Stimulated activated CD8-positive, alpha-beta memory T cell treated with anti-CD3 and anti-CD28 coated beads, Interleukin-4, amount 100 ng/mL, for 48 hours (primary cell): ENCODE data around the gene PEX11B.
A peak's percentile ranks its signal among the peaks of the same experiment; 100 is the strongest.

Experiments used
- DNase-seq: peaks from one replicate; pipeline ENCODE4 v3.0.0-alpha.2; 2020

The PEX11B gene

DNA sequence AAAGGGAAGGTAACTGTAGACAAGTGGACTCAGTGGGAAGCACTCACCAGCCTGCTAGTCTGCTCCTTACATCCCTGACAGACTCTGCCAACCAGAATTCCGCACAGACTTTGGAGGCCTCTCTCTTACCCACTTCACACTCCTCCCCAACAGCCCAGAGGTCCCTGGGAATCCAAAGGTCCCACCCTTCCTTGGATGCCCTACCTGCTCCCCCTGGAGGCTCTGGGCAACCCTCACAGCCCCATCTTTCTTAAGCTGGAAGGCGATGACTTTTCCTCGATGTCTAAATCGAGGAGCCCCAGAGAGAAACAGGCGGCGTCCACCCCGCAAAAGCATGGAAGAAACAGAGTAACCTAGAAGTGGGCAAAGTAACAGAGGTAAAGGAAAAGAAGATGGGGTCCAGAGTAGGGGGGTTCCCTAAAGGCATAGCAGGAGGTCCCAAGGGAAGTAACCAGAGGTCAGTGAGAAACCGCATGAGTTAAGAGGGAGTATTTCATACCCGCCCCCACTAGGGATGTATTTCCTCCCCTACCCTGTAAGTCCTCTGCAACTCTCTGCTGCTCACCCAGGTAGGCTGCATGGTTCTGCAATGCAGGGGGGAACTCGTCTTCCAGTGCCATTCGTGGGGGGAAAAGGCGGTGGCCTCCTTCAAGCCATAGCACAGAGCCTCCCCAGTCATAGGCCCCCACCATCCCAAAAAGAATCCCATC, 17.1 kb downstream of the PEX11B start:
- DNase-seq: no peak

- DNase-seq: no peak
These were observed 19.8 kb downstream of the PEX11B start for GRCh38 chr1:145898756-145899155.

- DNase-seq: no peak
These were observed 20.5 kb downstream of the PEX11B start for GRCh38 chr1:145897969-145898368.

DNA sequence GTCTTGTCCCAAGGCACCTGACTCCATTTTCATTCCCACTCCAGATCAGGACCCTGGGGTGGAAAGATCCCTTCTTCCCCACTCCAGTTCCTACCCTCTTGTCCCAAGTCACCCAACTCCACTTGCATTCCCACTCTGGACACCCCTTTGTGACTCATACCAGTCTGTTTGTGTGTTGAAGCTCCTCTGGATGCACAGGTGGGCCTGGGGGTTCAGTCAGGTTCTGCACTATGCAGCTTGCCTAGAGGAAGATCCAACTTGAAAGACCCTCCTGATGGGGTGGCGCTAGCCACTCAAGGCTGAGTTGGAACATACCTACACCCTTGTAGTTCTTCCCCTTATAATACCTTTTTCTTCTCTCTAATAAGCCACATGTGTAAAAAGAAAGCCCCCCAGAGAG, 23.0 kb downstream of the PEX11B start:
- no peak for DNase-seq

- DNase-seq: no peak
These were observed 25.0 kb downstream of the PEX11B start for GRCh38 chr1:145893306-145894055.

DNA sequence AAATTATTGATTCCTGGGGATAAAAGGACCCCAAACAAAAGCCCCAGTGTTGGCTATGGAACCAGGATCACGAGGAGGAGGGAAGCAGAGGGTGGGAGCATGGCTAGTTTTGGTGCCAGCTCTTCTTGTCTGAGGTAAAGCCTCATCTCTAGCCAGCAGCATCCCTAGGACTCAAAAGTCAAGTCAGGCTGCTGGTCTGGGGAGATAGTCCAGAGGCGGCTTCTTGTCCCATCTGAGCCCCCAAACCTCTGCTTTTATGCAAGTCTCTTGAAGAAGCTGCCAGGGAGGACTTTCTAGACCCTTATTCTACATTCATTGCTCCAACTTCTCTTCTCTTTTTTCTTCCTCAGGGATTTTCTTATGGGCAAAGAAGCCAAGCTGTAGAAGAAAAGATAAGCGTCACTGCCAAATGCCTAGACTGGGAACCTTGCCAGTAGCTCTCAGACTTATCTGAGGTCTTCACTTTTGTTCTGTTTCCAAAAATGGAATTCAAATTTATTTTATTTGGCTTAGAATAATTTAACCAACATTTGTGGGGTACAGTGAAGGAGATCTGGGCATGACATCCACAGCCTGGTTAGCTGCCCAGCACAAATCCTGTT, 25.9 kb downstream of the PEX11B start:
- DNase-seq: no peak

- DNase-seq: peak; percentile 74
These were observed 26.7 kb downstream of the PEX11B start for GRCh38 chr1:145891587-145892485.

DNA sequence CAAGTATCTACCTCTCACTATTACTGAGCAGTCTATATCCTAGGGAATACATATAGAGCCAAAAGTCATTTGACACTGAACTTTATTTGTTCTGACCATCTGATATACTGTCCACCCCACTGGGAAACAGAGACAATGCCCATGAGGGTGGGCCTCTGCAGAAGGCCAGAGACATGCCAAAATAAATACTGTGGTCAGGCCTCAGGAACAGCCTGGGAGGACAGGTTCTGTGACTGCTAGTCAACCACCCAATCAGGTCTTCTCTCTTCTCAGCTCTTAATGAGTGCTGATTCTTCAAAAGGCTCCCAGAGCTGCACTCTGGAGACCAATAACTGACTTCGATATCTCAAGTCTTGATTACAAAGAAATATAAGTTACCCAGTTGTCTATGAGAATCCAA, 27.4 kb downstream of the PEX11B start:
- no peak for DNase-seq

- DNase-seq: no peak
These were observed 28.8 kb downstream of the PEX11B start for GRCh38 chr1:145889722-145890121.

DNA sequence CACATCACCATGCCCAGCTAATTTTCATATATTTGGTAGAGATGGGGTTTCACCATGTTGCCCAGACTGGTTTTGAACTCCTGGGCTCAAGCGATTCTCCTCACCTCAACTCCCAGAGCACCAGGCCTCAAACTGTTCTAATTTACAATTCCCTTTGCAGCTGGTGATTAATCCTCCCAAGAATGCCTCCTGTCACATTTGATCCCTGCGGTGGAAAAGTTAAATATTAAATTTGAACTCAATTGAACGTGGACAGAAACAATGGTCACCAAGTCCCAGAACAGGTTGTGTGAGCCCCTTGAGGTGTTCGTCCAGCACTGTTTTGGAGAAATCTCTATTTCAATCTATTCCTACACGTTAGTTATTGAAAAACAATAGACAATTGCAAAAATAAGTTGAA, 30.9 kb downstream of the PEX11B start:
- DNase-seq: no peak

- DNase-seq: no peak
These were observed 31.7 kb downstream of the PEX11B start for GRCh38 chr1:145886816-145887215.

DNA sequence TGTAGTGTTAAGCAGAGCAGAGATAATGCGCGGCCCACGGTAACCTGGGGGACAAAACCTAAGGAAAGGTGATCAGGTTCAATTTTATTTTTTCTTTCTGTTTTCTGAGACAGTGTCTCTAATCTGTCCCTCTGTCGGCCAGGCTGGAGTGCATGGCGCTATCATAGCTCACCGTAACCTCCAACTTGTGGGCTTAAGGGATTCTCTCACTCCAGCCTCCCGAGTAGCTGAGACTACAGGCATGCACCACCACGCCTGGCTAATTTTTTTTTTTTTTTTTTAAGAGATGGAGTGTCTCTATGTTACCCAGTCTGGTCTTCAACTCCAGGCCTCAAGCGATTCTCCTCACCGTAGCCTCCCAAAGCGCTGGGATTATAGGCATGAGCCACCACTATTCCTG, 32.1 kb downstream of the PEX11B start:
- no peak for DNase-seq

DNA sequence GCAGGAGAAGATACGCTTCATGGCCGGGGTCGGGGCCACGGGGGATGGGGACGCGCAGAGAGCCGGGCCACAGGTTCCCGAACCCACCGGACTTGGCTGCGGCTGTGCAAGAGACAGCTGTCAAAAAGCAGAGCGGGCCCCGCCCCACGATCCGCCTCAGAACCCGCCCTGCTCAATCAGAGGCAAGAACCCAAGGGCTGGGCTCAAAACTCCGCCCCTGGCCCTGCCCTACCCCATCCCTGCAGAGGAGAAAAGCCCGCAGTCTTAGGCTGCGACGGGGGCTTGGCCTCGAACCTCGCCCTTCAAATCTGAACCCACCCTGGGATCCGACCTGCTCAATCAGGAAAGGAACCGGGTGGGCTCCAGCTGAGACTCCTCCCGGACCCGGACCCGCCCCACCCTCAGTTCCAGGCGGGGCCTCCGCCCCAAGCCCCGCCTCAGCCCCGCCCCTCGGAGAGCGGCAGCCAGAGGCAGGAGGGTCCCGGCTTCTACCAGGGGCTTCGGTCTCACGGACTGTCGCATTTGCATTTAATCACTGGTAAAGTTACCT, 32.7 kb downstream of the PEX11B start, which contains the start of gene ANKRD35:
Gene ANKRD35, minus strand, starts transcription at position 129 of the 550 bp plus-strand sequence. Its CDS starts 108 bp downstream, at position 21.
- DNase-seq: peak; percentile 92

GRCh38 chr1:145884675-145885074, 33.8 kb downstream of the PEX11B start:
- DNase-seq: no peak

GRCh38 chr1:145879775-145880174, 38.7 kb downstream of the PEX11B start:
- DNase-seq: no peak

- DNase-seq: no peak
These were observed 39.8 kb downstream of the PEX11B start for GRCh38 chr1:145878724-145879123.

DNA sequence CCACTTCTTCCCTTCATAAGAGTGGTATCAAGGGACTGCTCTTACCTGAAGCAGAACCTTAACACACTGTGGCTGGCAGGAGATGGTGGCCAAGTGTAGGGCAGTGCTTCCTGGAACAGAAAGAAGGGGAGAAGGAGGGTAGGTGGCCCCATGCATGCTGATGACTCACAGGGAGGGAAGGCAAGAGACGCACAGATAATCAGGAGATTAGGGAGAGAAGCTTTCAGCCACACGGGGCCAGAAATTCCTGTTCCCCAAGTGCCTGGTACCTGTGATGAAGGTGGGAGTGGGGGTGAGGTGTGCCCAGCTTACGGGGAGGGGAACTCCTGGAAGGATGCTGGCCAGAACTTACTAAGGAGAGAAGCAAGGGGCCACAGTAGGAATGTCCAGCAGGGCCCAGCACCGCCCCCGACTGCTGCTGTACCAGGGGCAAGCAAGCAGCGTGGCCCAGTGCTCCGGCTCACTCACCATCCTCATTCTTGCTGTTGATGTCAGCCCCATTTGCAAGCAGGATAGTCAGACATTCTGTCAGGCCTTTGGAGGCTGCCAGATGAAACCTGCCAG, 40.5 kb downstream of the PEX11B start:
- DNase-seq: no peak

DNA sequence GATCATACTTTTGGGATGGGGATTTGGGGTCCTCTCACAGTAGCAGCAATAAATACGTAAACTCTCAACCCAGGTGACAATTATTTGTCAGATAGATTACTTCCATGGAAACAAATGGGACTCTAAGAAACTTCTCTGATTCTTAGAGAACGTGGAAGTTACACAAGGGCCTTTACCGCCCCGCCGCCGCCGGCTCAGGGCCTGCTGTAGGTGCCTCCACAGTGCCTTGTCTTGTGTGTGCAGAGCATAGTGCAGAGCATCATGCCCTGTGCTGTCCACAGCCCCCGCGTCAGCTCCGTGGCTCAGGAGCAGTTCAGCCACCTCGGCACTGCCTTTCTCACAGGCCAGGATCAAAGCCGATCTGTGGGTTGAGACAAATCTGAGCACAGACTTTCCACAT, 43.9 kb downstream of the PEX11B start:
- DNase-seq: no peak

DNA sequence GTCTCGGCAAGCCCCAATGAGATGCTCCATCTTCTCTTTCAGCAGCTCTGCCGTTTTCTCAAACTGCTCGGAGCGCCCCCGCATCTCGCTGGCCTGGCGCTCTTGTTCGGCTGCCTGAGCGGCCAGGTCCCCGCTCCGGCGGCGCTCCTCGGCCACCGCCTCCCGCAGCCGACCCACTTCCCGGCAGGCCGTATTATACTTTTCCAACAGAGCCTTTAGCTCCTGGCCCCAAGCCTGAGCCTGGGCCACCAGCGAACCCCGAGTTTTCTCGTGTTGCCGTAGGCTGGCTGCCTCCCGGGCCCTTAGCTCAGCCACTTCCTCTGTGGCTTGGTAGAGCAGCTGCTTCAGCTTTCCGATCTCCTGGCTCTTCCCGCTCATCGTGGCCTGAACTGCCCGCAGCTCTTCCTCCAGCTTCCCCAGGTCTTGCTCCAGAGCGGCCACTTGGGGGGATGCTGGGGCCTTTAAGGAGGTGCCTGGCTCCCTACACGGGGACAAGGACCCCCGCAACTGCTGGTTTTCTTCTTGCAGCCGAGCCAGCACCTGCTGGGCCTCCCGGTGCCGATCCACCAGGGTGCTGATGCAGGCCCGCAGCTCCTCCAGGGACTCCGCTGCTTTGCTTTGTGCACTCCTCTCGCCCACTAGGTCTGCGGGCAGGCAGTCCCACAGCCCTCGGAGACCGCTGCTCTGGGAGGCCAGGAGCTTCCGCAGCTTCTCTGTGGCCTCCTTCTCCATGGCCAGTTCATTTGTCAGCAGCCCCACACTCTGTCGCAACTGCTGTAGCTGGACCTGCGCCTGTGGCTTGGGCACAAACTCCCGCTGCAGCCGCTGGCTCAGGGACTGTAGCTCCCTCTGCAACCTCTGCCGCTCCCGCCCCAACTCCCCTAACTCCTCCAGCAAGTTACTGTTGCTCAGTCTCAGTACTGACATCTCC, 46.3 kb downstream of the PEX11B start:
- DNase-seq: peak; percentile 61

- no peak for DNase-seq
These were observed 50.3 kb downstream of the PEX11B start for GRCh38 chr1:145868232-145868631.
